Bronchial epithelial cell (primary cell): ENCODE measurements around the gene CD44. TPM values are rescaled to one million over a fixed set of nuclear protein-coding genes. Genes with fewer than 3 reads are reported as not detected.

Experiments used
- DNase-seq: peaks from one replicate; pipeline ENCODE4 v3.0.0-alpha.2; 2010; ENCODE audit warnings: low read depth
- FAIRE-seq: peaks from 2 replicates; lab custom pipeline; 2011; peaks lifted over from hg19 to GRCh38; lab: Jason Lieb, UNC
- H3K27me3 ChIP-seq: 2 replicates; pipeline ENCODE4 v1.5.1; 2011; ENCODE audit warnings: low read length; ENCODE audit not compliant: control insufficient read depth, insufficient read depth
- H3K36me3 ChIP-seq: 2 replicates; pipeline ENCODE4 v1.5.1; 2011; ENCODE audit warnings: low read length; ENCODE audit not compliant: control insufficient read depth, insufficient read depth
- H3K4me3 ChIP-seq: 2 replicates; pipeline ENCODE4 v1.5.1; 2011; ENCODE audit warnings: mild to moderate bottlenecking, low read depth, low read length, control low read depth
- total RNA-seq: library from RNA; depleted of rRNA; stranded (reverse); fragments of >200 nt; gene quantifications from 2 replicates; pipeline ENCODE4 v1.2.1, GENCODE V29; 2014
- TF ChIP-seq, protein P1 (sequence below): IDR thresholded peaks from 2 replicates; pipeline ENCODE4 v1.5.1; 2011; ENCODE audit warnings: mild to moderate bottlenecking, moderate library complexity, low read length, control low read depth, inconsistent platforms; ENCODE audit not compliant: insufficient read depth, severe bottlenecking

Gene CD44
- total RNA-seq, 1 donor from 2014 or later = 254 TPM

GRCh38 chr11:35227576-35228327 is 88.8 kb downstream of the CD44 start:
- no peaks in the 10 kb centered on the region for H3K27me3 ChIP-seq
- peak; percentile 35 for DNase-seq
- no peak for FAIRE-seq
- no peak overlapping the region for H3K4me3 ChIP-seq
- peaks cover 14% of the 10 kb centered on the region for H3K36me3 ChIP-seq
- TF ChIP-seq, protein P1, sequence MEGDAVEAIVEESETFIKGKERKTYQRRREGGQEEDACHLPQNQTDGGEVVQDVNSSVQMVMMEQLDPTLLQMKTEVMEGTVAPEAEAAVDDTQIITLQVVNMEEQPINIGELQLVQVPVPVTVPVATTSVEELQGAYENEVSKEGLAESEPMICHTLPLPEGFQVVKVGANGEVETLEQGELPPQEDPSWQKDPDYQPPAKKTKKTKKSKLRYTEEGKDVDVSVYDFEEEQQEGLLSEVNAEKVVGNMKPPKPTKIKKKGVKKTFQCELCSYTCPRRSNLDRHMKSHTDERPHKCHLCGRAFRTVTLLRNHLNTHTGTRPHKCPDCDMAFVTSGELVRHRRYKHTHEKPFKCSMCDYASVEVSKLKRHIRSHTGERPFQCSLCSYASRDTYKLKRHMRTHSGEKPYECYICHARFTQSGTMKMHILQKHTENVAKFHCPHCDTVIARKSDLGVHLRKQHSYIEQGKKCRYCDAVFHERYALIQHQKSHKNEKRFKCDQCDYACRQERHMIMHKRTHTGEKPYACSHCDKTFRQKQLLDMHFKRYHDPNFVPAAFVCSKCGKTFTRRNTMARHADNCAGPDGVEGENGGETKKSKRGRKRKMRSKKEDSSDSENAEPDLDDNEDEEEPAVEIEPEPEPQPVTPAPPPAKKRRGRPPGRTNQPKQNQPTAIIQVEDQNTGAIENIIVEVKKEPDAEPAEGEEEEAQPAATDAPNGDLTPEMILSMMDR = no peak

DNA sequence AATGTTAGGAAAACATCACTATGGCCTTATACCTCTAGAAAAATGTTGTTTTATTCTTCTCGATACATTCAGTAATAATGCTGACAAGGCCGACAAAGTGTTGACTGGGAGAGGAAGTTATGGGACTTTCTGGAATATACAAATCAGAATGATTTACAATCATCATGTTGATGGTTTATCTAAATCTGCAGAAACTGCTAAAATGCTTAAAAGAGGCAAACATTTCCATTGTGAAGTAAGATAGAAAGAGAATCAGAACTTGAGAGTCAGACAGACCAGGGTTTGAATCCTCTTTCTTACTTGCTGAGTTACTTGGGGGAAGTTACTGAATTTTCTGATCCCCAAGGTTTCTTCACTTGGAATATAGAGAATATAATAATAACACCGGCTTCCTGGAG is 89.4 kb downstream of the CD44 start:
- TF ChIP-seq, protein P1 = no peak
- FAIRE-seq (no peak), DNase-seq (no peak)
- Histone ChIP-seq H3K27me3 (no peaks in the 10 kb centered on the region), H3K4me3 (no peak overlapping the region), H3K36me3 (peaks cover 11% of the 10 kb centered on the region)

- Histone ChIP-seq H3K27me3 (no peaks in the 10 kb centered on the region), H3K36me3 (peaks cover 9% of the 10 kb centered on the region), H3K4me3 (no peak overlapping the region)
- TF ChIP-seq, protein P1 = no peak
- FAIRE-seq = no peak
- DNase-seq = no peak
Measured at GRCh38 chr11:35230388-35230787, 91.4 kb downstream of the CD44 start.

GRCh38 chr11:35231076-35231860 is 92.3 kb downstream of the CD44 start:
- no peaks in the 10 kb centered on the region for H3K27me3 ChIP-seq
- H3K4me3 ChIP-seq = no peak overlapping the region
- DNase-seq = no peak
- peaks cover 9% of the 10 kb centered on the region for H3K36me3 ChIP-seq
- FAIRE-seq = no peak
- TF ChIP-seq, protein P1 = no peak

GRCh38 chr11:35232891-35233330 is 93.9 kb downstream of the CD44 start:
- Histone ChIP-seq H3K27me3 (no peaks in the 10 kb centered on the region), H3K4me3 (no peak overlapping the region), H3K36me3 (peaks cover 9% of the 10 kb centered on the region)
- DNase-seq = peak; percentile 57
- TF ChIP-seq, protein P1 = no peak
- FAIRE-seq = no peak
